ENCODE results near the gene ERF. TPM values are rescaled to one million over a fixed set of nuclear protein-coding genes. Genes with fewer than 3 reads are reported as not detected.

The ERF gene
- polyA plus RNA-seq, 1 donor from 2014 or later = 3.8 TPM

DNA sequence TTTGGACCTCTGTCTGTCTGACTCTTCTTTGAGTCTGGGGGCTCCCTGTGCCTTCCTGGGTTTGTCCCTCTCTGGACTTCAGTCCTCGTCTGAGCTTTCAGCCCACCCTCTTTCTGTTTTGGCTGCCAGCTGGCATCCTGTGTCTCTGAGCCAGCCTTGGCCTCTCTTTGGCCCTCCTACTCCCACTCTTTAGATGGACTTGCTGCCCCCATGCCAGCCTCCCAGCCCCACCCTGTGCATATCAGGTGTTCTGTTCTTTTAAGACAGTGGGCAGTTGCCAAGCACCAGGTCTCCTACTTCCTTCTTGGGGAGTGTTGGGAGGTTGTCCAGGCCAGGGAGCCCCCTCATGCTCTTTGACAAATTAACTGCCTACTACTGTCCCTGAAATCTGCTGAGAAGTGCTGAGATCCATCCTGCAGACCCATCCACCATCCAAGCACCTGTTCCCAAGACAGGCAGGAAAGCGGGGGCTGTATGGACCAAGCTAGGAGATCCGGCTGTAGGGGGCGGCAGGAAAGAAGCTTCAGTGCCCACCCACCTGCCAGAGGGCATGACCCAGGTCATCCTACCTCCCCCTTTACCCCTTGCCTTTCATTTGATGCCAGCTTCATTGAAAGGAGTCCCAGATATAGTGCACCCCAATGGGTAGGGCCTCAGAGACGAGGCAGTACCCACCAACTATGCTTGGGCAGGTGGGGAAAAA lies 23.7 kb upstream of the ERF start:
- Histone ChIP-seq H3K79me2 (replicated peaks; ENCODE audit: insufficient read depth, low read length) (peaks cover 30% of the 10 kb centered on the region), H3K27me3 (ENCODE audit: insufficient read depth, low read depth, low read length) (no peaks in the 10 kb centered on the region), H3K36me3 (ENCODE audit: insufficient read depth, low read length) (peaks cover 6% of the 10 kb centered on the region), H4K20me1 (ENCODE audit: insufficient read depth) (no peaks in the 10 kb centered on the region), H3K4me2 (ENCODE audit: low read length) (peak overlapping the region; percentile 90), H3K9me3 (ENCODE audit: low read length) (no peaks in the 10 kb centered on the region), H3K9me2 (ENCODE audit: insufficient read depth, low read length) (no peaks in the 10 kb centered on the region), H3F3A (ENCODE audit: insufficient read depth, low read length, poor library complexity, severe bottlenecking) (no peaks in the 10 kb centered on the region), H2AFZ (ENCODE audit: low read depth, low read length) (no peak overlapping the region), H3K9ac (ENCODE audit: low read length) (peak overlapping the region; percentile 95), H3K4me3 (ENCODE audit: low read length) (peak overlapping the region; percentile 91), H3K27ac (ENCODE audit: low read length) (peak overlapping the region; percentile 99)
- TF ChIP-seq MXI1 (conservative IDR thresholded peaks at IDR 0.05; ENCODE audit: poor library complexity, severe bottlenecking) (no peak), RAD21 (conservative IDR thresholded peaks at IDR 0.05) (no peak), POLR2AphosphoS5 (IDR thresholded peaks at IDR 0.05) (no peak), EZH2 (IDR thresholded peaks at IDR 0.05; ENCODE audit: borderline replicate concordance, insufficient read depth, low read length, poor library complexity, severe bottlenecking) (no peak), TAF1 (IDR thresholded peaks at IDR 0.05; ENCODE audit: low read depth) (no peak), EP300 (conservative IDR thresholded peaks at IDR 0.05; ENCODE audit: poor library complexity, severe bottlenecking) (no peak), SMC3 (conservative IDR thresholded peaks at IDR 0.05; ENCODE audit: poor library complexity) (no peak)
- TF ChIP-seq, protein P1, sequence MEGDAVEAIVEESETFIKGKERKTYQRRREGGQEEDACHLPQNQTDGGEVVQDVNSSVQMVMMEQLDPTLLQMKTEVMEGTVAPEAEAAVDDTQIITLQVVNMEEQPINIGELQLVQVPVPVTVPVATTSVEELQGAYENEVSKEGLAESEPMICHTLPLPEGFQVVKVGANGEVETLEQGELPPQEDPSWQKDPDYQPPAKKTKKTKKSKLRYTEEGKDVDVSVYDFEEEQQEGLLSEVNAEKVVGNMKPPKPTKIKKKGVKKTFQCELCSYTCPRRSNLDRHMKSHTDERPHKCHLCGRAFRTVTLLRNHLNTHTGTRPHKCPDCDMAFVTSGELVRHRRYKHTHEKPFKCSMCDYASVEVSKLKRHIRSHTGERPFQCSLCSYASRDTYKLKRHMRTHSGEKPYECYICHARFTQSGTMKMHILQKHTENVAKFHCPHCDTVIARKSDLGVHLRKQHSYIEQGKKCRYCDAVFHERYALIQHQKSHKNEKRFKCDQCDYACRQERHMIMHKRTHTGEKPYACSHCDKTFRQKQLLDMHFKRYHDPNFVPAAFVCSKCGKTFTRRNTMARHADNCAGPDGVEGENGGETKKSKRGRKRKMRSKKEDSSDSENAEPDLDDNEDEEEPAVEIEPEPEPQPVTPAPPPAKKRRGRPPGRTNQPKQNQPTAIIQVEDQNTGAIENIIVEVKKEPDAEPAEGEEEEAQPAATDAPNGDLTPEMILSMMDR (IDR thresholded peaks at IDR 0.05; ENCODE audit: poor library complexity, severe bottlenecking) = no peak
- TF ChIP-seq, protein P2, sequence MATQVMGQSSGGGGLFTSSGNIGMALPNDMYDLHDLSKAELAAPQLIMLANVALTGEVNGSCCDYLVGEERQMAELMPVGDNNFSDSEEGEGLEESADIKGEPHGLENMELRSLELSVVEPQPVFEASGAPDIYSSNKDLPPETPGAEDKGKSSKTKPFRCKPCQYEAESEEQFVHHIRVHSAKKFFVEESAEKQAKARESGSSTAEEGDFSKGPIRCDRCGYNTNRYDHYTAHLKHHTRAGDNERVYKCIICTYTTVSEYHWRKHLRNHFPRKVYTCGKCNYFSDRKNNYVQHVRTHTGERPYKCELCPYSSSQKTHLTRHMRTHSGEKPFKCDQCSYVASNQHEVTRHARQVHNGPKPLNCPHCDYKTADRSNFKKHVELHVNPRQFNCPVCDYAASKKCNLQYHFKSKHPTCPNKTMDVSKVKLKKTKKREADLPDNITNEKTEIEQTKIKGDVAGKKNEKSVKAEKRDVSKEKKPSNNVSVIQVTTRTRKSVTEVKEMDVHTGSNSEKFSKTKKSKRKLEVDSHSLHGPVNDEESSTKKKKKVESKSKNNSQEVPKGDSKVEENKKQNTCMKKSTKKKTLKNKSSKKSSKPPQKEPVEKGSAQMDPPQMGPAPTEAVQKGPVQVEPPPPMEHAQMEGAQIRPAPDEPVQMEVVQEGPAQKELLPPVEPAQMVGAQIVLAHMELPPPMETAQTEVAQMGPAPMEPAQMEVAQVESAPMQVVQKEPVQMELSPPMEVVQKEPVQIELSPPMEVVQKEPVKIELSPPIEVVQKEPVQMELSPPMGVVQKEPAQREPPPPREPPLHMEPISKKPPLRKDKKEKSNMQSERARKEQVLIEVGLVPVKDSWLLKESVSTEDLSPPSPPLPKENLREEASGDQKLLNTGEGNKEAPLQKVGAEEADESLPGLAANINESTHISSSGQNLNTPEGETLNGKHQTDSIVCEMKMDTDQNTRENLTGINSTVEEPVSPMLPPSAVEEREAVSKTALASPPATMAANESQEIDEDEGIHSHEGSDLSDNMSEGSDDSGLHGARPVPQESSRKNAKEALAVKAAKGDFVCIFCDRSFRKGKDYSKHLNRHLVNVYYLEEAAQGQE (IDR thresholded peaks at IDR 0.05; ENCODE audit: borderline replicate concordance) = no peak

DNA sequence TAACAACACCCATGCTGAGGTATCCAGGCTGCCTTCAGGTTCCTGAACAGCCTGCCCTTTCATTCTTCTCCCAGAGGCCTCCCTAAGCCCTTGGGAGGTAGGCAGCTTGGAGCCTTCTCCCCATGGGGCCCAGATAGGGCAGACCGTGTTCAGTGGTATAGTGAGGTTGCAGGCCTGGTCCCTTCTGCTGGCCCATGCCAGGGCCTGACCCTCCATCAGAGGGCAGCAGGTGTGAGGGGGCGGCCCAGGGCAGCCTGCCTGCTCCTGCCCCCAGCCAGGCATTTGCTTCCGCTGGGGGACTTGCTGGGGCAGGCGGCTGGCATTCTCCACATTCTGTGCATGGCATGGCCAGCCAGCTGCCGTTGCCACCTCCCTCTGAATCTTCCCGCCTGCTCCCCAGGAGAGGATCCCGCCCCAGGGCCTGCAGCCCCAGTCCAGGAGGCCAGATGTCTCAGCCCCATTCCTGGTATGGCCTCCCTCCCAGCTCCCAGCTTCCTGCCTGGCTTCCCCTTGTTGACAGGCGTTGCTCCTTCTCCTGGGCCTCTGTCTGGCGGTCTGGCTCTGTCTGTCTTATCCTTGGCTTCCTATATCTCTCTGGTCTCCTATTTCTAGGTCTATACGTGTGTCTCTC lies 23.0 kb upstream of the ERF start:
- Histone ChIP-seq H3K4me3 (ENCODE audit: low read length) (peak overlapping the region; percentile 91), H3K9me3 (ENCODE audit: low read length) (no peaks in the 10 kb centered on the region), H3K27me3 (ENCODE audit: insufficient read depth, low read depth, low read length) (no peaks in the 10 kb centered on the region), H3K27ac (ENCODE audit: low read length) (peak overlapping the region; percentile 99), H3K4me2 (ENCODE audit: low read length) (no peak overlapping the region), H3K79me2 (replicated peaks; ENCODE audit: insufficient read depth, low read length) (peaks cover 30% of the 10 kb centered on the region), H3K9me2 (ENCODE audit: insufficient read depth, low read length) (no peaks in the 10 kb centered on the region), H4K20me1 (ENCODE audit: insufficient read depth) (no peaks in the 10 kb centered on the region), H3K36me3 (ENCODE audit: insufficient read depth, low read length) (peaks cover 6% of the 10 kb centered on the region), H2AFZ (ENCODE audit: low read depth, low read length) (no peak overlapping the region), H3F3A (ENCODE audit: insufficient read depth, low read length, poor library complexity, severe bottlenecking) (no peaks in the 10 kb centered on the region), H3K9ac (ENCODE audit: low read length) (peak overlapping the region; percentile 95)
- TF ChIP-seq EP300 (conservative IDR thresholded peaks at IDR 0.05; ENCODE audit: poor library complexity, severe bottlenecking) (no peak), RAD21 (conservative IDR thresholded peaks at IDR 0.05) (no peak), EZH2 (IDR thresholded peaks at IDR 0.05; ENCODE audit: borderline replicate concordance, insufficient read depth, low read length, poor library complexity, severe bottlenecking) (no peak), TAF1 (IDR thresholded peaks at IDR 0.05; ENCODE audit: low read depth) (no peak), POLR2AphosphoS5 (IDR thresholded peaks at IDR 0.05) (no peak), SMC3 (conservative IDR thresholded peaks at IDR 0.05; ENCODE audit: poor library complexity) (no peak), MXI1 (conservative IDR thresholded peaks at IDR 0.05; ENCODE audit: poor library complexity, severe bottlenecking) (no peak)
- TF ChIP-seq, protein P1 (IDR thresholded peaks at IDR 0.05; ENCODE audit: poor library complexity, severe bottlenecking) = no peak
- TF ChIP-seq, protein P2 (IDR thresholded peaks at IDR 0.05; ENCODE audit: borderline replicate concordance) = no peak
